Left ventricle myocardium inferior (tissue), 1 donor: ENCODE data around the gene HIP1. TPM values are rescaled to one million over a fixed set of nuclear protein-coding genes. Genes with fewer than 3 reads are reported as not detected.

Experiments used
- DNase-seq: peaks from one replicate; pipeline ENCODE4 v3.0.0-alpha.2; 2020
- H3K27ac ChIP-seq: fragments of 200-600 bp; replicated peaks from 2 replicates; pipeline ENCODE4 v1.8.0; 2021
- H3K27me3 ChIP-seq: fragments of 200-600 bp; 2 replicates; pipeline ENCODE4 v1.8.0; 2021; ENCODE audit warnings: low read depth
- H3K36me3 ChIP-seq: fragments of 200-600 bp; 2 replicates; pipeline ENCODE4 v1.8.0; 2021
- H3K4me1 ChIP-seq: fragments of 200-600 bp; 2 replicates; pipeline ENCODE4 v1.8.0; 2021
- H3K4me3 ChIP-seq: fragments of 200-600 bp; 2 replicates; pipeline ENCODE4 v1.8.0; 2021; ENCODE audit warnings: mild to moderate bottlenecking, moderate library complexity
- H3K9me3 ChIP-seq: fragments of 200-600 bp; replicated peaks from 2 replicates; pipeline ENCODE4 v1.8.0; 2021
- CTCF ChIP-seq: fragments of 200-600 bp; IDR thresholded peaks from 2 replicates; pipeline ENCODE4 v1.8.0; 2021; ENCODE audit warnings: antibody characterized with exemption, mild to moderate bottlenecking, borderline replicate concordance
- intact Hi-C: fragments of 100-400 bp; cut with micrococcal nuclease; formaldehyde crosslinking; loops from one replicate; pipeline ENCODE4 v1.11.0; 2022
- total RNA-seq: library from RNA; stranded (reverse); fragmentation: NEBNext Ultra II Directional; extraction: Animal tissue kit (Norgen Biotek cat#: 25700); gene quantifications from one replicate; pipeline ENCODE4 v1.2.1, GENCODE V29; 2021
- donor health status: DM: no; HTN: yes; CAD: no; lungs with severe emphysema.

Gene HIP1
- total RNA-seq, 1 donor from 2014 or later = 14.5 TPM

GRCh38 chr7:75591467-75592255 is 147.1 kb downstream of the HIP1 start:
- H3K27ac ChIP-seq = no peak overlapping the region
- H3K9me3 ChIP-seq = peaks cover 8% of the 10 kb centered on the region
- no peaks in the 10 kb centered on the region for H3K27me3 ChIP-seq
- H3K36me3 ChIP-seq = peaks cover 48% of the 10 kb centered on the region
- TF ChIP-seq CTCF = no peak
- peaks cover 2% of the 10 kb centered on the region for H3K4me1 ChIP-seq
- no peak overlapping the region for H3K4me3 ChIP-seq
- DNase-seq = no peak
- intact Hi-C loops = no loop called here

- no peaks in the 10 kb centered on the region for H3K4me1 ChIP-seq
- peaks cover 57% of the 10 kb centered on the region for H3K36me3 ChIP-seq
- no peak overlapping the region for H3K4me3 ChIP-seq
- no peak for TF ChIP-seq CTCF
- no peak overlapping the region for H3K27ac ChIP-seq
- no peak for DNase-seq
- H3K9me3 ChIP-seq = peaks cover 8% of the 10 kb centered on the region
- intact Hi-C loops = no loop called here
- H3K27me3 ChIP-seq = no peaks in the 10 kb centered on the region
Observed at GRCh38 chr7:75590373-75591005, 148.3 kb downstream of the HIP1 start.

GRCh38 chr7:75584354-75584753 is 154.4 kb downstream of the HIP1 start:
- Histone ChIP-seq H3K27me3 (no peaks in the 10 kb centered on the region), H3K4me1 (no peaks in the 10 kb centered on the region), H3K9me3 (no peaks in the 10 kb centered on the region), H3K36me3 (peaks cover 59% of the 10 kb centered on the region), H3K4me3 (no peak overlapping the region), H3K27ac (no peak overlapping the region)
- TF ChIP-seq CTCF = no peak
- intact Hi-C loops = no loop called here
- DNase-seq = no peak

- no peak for TF ChIP-seq CTCF
- no peak overlapping the region for H3K4me3 ChIP-seq
- intact Hi-C loops = no loop called here
- H3K4me1 ChIP-seq = no peaks in the 10 kb centered on the region
- no peak overlapping the region for H3K27ac ChIP-seq
- peaks cover 64% of the 10 kb centered on the region for H3K36me3 ChIP-seq
- H3K27me3 ChIP-seq = no peaks in the 10 kb centered on the region
- no peaks in the 10 kb centered on the region for H3K9me3 ChIP-seq
- no peak for DNase-seq
Observed at GRCh38 chr7:75583255-75583654, 155.5 kb downstream of the HIP1 start.

GRCh38 chr7:75579899-75580298 is 158.8 kb downstream of the HIP1 start:
- Histone ChIP-seq H3K9me3 (no peaks in the 10 kb centered on the region), H3K27me3 (no peaks in the 10 kb centered on the region), H3K4me1 (no peaks in the 10 kb centered on the region), H3K4me3 (no peak overlapping the region), H3K27ac (no peak overlapping the region), H3K36me3 (peaks cover 52% of the 10 kb centered on the region)
- no peak for DNase-seq
- intact Hi-C loops = no loop called here
- TF ChIP-seq CTCF = no peak
